ENCODE measurements around the gene ARAP2.

The ARAP2 gene

GRCh38 chr4:36220776-36221175 lies 23.5 kb downstream of the ARAP2 start:
- DNase-seq (ENCODE audit: low read depth in 2 of 2) = no peak

- no peak for DNase-seq (ENCODE audit: low read depth in 2 of 2)
Observed at GRCh38 chr4:36218121-36218520, 26.2 kb downstream of the ARAP2 start.

- DNase-seq (ENCODE audit: low read depth in 2 of 2) = no peak
Observed at GRCh38 chr4:36215627-36216026, 28.7 kb downstream of the ARAP2 start.

- DNase-seq (ENCODE audit: low read depth in 2 of 2) = no peak
Observed at GRCh38 chr4:36214735-36215485, 29.4 kb downstream of the ARAP2 start.

GRCh38 chr4:36213977-36214376 lies 30.3 kb downstream of the ARAP2 start:
- DNase-seq (ENCODE audit: low read depth in 2 of 2) = no peak

GRCh38 chr4:36211084-36211483 lies 33.2 kb downstream of the ARAP2 start:
- DNase-seq (ENCODE audit: low read depth in 2 of 2) = no peak

GRCh38 chr4:36209941-36210649 lies 34.2 kb downstream of the ARAP2 start:
- DNase-seq (ENCODE audit: low read depth in 2 of 2) = no peak

- no peak for DNase-seq (ENCODE audit: low read depth in 2 of 2)
Observed at GRCh38 chr4:36208893-36209473, 35.3 kb downstream of the ARAP2 start.

GRCh38 chr4:36207831-36208520 lies 36.3 kb downstream of the ARAP2 start:
- no peak for DNase-seq (ENCODE audit: low read depth in 2 of 2)

- DNase-seq (ENCODE audit: low read depth in 2 of 2) = no peak
Observed at GRCh38 chr4:36207367-36207766, 36.9 kb downstream of the ARAP2 start.

- DNase-seq (ENCODE audit: low read depth in 2 of 2) = no peak
Observed at GRCh38 chr4:36206603-36207311, 37.6 kb downstream of the ARAP2 start.

GRCh38 chr4:36206012-36206411 lies 38.3 kb downstream of the ARAP2 start:
- DNase-seq (ENCODE audit: low read depth in 2 of 2) = no peak

GRCh38 chr4:36198861-36199260 lies 45.5 kb downstream of the ARAP2 start:
- DNase-seq (ENCODE audit: low read depth in 2 of 2) = no peak

- DNase-seq (ENCODE audit: low read depth in 2 of 2) = no peak
Observed at GRCh38 chr4:36198068-36198808, 46.1 kb downstream of the ARAP2 start.

GRCh38 chr4:36197501-36197900 lies 46.8 kb downstream of the ARAP2 start:
- no peak for DNase-seq (ENCODE audit: low read depth in 2 of 2)

GRCh38 chr4:36196145-36196913 lies 48.0 kb downstream of the ARAP2 start:
- no peak for DNase-seq (ENCODE audit: low read depth in 2 of 2)

- no peak for DNase-seq (ENCODE audit: low read depth in 2 of 2)
Observed at GRCh38 chr4:36192922-36193321, 51.4 kb downstream of the ARAP2 start.

- DNase-seq (ENCODE audit: low read depth in 2 of 2) = no peak
Observed at GRCh38 chr4:36189511-36190226, 54.6 kb downstream of the ARAP2 start.

GRCh38 chr4:36187723-36188333 lies 56.5 kb downstream of the ARAP2 start:
- no peak for DNase-seq (ENCODE audit: low read depth in 2 of 2)
